Stimulated activated CD8-positive, alpha-beta memory T cell treated with anti-CD3 and anti-CD28 coated beads, Interleukin-4, amount 100 ng/mL, for 1 hour (primary cell): Measurements from ENCODE around the gene CNDP2.
"Not testable (repeated sequence)": the region's sequence is repeated elsewhere in the genome, so short reads cannot be mapped to it uniquely, and the experiment has no call there.

Experiments
- DNase-seq, 2 donors: peaks; one replicate each; pipeline ENCODE4 v3.0.0-alpha.2; 2020; ENCODE audit warnings: low read depth in 2 of 2, low spot score in 1 of 2

Gene CNDP2

DNA sequence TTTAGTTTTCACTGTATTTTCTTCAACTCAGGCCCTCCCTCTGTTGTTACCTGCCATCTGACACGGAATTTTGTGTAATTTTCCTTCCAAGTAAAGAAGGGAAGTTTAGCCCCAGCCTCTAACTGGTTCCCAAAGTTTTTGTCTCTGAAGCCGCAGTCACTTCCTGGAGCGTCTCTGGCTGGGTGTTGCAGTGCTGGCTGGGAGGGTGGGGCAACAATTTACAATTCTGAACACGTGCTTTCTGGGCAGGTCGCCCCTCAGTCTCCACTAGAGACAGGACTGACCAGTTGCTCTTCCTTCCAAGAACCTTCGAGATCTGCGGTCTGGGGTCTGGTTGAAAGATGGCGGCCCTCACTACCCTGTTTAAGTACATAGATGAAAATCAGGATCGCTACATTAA is 3.5 kb downstream of the CNDP2 start:
- no peak for DNase-seq

DNA sequence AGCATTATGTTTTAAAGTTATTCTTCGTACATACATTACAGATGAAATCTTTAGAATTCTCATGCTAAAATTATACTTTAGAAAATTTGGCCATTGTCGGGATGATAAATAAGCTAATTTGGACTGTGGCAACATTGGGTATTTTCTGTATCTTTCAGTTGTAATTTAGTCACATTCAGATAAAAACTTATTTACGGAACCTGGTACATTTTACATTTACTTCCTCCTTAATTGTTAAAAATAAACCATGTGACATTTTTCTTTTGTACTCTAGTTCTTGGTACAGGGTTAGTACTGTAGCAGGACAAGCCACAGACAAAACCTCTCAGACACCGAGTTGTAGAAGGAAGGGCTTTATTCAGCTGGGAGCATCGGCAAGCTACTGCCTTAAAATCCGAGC is 4.2 kb downstream of the CNDP2 start:
- DNase-seq, result no peak

DNA sequence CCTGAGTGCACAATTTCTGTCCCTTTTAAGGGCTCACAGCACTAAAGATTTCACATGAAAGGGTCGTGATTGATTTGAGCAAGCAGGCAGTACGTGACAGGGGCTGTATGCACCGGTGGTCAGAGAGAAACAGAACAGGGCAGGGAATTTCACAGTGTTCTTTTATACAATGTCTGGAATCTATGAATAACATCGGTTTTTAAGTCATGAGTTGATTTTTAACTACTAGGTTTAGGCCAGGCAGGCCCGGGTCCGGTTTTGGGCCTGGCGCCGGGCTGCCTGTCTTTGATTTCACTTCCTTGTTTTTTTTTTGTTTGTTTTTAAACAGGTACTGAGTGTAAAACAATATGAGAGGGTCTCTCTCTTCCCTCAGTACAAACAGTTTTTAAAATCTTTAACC is 4.6 kb downstream of the CNDP2 start:
- DNase-seq, result not testable (repeated sequence)

DNA sequence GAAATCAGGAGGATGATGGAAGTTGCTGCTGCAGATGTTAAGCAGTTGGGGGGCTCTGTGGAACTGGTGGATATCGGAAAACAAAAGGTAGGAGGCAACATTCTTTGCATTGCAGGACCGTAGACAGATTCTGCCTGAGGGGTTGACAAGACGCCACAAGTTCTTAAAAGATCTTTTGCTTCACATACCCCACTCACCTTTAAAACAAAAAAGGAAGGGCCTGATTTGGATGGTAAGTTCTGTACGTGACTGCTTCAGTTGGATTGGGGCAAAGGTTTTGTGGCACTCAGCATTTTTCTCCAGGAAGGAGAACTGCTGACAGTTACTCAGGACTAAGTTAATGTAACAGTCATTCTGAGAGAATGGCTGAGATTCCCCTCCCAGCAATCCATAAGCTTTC is 5.2 kb downstream of the CNDP2 start:
- no peak for DNase-seq

DNA sequence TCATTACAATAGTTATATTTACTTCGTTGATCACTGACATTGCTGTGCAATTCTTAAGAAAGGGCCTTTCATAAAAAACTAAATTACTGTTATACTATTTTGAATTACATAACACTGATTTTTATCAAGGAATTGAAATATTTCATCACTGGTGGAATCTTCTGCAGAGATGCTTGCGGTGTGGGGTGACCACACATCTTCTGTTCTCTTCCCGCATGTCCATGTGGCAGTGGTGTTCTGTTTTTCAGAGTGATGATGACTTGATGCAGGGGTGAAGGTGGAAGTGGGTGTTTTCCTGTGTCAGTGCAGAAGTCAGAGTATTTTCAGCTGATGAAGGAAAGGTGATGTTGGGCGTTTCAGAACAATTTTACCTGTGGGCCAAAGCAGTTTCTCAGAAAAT is 7.0 kb downstream of the CNDP2 start:
- DNase-seq, result no peak

DNA sequence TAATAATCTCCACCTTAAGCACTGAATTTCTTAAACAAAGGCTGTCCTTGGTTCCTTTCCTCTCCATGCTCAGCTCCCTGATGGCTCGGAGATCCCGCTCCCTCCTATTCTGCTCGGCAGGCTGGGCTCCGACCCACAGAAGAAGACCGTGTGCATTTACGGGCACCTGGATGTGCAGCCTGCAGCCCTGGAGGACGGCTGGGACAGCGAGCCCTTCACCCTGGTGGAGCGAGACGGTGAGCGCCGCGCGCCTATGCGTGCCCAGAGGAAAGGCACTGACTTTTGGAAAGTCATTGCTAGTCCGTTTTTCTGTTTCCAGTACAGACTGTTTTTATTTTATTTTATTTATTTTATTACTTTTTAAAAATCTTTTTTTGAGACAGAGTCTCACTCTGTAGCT is 9.6 kb downstream of the CNDP2 start:
- no peak for DNase-seq

DNA sequence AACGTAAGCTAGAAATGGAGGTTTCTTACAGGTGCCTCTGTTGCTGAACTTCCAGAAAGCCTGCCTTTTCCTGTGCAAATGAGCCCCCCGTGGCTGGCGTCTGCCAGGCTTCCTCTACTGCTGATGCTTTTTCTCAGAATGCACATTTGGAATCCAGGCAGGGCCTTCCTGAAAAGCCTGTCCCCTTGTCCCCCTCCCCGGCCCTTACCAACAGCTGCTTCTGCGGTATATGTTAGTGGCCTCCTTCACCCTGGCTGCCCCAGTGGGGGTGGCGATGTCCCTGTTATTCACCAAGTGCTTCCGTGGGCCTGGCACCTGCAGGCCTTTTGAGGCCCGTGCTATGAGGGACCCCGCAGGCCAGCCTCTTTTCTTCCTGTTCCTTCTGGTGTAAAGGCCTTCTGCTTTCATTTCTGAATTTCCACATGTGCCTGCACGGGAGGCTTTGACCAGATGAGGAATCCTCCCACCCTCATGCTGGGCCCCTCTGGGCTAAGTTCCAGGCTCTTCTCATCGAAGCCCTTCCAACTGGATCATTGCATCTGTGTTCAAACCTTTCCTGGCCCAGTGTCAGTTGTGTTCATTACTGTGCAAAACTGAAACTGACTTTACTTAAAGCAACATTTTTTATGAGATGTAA is 10.4 kb downstream of the CNDP2 start:
- DNase-seq, result no peak

DNA sequence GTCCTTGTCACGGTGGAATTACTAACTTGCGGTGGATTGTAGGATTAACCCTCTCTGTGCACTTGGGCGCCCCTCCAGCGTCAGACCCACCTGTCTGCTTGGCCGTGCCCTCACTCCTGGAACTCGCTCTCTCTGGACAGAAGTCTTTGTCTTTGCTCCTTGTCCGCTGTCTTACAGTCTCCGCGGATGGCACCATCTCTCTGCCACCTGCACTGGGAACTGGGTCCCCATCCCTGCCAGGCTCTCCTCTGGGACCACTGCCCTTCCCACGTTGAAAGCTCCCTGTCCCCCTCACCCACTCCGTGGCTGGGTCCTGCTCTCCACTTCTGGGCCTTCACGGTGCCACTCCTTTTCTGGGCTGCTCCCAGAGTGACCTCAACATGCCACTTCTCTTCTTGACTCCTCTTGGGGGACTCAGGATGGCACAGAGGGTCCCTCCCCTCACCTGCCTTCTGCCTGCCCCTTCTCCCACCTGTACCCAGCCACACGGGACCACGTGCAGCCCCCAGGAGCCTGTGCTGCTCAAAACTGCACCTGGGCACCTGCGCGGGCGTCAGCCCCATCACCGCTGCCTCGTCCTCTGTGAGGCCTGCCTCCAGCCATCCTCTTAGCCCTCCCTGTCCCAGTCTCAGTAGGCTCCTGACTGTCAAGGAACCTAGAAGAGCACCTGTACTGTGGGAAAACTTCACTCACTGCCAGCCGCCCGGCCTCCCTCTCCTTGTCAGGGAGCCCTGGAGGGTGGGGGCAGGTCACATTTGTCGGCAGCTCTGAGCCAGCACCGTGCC is 11.1 kb downstream of the CNDP2 start:
- DNase-seq, result no peak

DNA sequence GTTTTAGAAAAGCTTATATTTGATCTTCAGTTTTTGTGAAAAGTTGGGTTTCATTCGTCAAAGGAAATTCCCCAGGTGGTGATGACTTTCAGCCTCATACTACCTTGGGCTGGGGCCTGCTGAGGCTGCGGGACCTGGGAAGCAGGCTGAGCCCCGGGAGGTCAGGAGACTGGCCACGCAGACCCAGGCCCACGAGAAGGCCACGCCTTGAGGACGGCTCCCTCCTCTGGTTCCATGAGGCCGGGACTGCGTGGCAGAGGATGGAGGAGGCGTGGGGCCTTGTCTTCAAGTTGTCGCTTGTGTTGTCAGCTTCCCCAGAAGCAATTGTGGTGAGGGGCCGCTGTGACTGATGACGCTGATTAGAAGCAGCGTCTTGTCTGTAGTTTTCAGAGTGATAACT is 11.8 kb downstream of the CNDP2 start:
- DNase-seq, result no peak

DNA sequence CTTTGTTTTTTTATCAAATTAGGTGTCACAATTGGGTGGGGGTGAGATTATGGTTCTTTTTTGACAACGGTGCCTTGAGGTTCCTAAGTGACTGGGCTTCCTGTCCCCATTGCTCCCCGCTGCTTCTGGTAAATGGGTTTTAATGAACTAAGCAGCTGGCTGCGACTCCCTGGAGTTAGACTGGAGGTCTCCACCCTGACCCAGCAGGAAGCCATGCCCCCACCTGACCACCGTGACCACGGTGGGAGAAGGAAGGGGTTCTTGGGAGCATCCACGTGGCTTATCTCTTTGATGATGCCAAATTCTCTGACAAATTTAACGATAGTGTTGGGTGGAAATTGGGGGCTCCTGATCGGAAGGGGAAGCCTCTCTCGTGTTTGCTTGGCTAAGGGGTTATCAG is 12.2 kb downstream of the CNDP2 start:
- no peak for DNase-seq

DNA sequence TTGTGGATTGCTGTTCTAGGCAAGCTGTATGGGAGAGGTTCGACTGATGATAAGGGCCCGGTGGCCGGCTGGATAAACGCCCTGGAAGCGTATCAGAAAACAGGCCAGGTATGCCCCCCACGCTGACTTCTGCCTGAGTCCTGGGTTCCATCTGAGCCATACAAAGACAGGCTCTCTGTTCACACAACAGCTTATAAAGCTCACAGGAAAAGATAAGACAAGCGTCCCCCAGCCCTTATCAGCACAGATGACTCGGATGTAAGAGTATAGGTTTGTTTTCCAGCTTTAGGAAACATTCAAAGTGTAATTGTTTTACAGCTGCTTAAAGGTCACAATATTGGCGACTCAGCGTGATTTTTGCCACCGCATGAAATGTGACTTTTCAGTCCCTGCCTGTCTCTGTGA is 12.7 kb downstream of the CNDP2 start:
- DNase-seq, result no peak

DNA sequence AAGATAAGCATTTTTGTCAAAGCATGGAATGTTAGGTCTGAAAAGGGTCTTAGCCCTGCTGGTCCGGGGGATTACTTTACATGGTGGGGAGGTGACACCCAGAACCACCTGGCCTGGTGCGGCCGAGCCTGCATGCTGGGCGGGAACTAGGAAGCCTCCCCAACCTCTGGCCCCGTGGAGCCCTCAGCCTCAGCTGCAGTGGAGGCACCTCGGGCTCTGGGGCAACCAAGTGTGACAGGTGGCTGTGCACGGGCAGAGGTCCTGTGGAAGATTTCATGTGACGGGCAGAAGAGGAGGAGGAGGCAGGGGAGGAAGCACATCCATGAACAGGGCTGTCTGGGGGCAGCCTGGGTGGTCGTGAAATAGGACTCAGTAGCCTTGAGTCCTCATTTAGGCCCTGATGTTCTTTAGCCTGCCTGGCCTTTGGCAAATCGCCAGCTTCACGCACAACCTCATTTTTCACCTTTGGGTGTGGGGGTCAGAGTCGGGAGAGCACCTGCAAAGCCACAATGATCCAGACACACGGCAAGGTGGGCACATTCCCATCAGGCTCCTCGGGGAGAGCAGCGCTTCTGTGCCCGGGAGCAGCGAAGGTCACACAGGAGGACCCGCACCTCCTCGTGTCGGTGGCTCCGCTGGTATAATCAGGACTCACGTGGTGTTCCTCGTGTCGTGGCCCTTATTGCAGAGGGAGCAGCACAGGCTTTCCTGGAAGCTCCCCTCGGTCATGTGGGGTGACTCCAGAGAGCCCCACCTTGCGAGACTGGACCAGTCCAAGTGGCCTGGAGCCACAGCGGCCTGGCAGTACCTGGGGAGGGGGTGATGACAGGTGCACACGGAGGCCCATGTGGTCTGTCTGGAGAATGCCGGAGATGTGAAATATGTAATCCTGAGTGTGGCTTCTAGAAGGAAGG is 13.9 kb downstream of the CNDP2 start:
- DNase-seq, result no peak

DNA sequence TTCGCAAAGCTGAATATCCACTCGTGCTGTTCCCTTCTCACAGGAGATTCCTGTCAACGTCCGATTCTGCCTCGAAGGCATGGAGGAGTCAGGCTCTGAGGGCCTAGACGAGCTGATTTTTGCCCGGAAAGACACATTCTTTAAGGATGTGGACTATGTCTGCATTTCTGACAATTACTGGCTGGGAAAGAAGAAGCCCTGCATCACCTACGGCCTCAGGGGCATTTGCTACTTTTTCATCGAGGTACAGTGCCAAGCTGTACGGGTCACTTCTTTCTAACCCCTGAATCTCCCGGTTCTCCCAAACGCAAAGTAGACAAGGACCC is 14.6 kb downstream of the CNDP2 start:
- no peak for DNase-seq

DNA sequence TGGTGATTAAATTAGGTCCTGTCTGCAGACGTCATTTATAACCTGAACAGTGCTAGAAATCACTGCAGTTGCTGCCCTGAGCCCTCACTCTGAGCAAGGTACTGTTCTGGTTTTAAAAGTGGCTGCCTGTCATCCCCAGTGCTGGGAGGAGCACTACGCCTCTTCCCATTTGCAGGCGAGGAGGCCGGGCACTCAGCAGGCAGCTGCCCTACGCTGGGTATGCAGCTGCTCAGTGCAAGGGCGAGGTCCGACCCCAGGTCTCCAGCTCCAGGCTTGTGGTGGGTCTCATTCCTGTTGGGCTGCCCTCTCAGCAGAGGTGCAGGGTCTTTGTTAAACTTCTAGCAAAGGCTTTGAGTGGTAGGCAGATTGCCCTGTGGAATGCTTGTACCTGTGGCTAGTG is 15.7 kb downstream of the CNDP2 start:
- no peak for DNase-seq

DNA sequence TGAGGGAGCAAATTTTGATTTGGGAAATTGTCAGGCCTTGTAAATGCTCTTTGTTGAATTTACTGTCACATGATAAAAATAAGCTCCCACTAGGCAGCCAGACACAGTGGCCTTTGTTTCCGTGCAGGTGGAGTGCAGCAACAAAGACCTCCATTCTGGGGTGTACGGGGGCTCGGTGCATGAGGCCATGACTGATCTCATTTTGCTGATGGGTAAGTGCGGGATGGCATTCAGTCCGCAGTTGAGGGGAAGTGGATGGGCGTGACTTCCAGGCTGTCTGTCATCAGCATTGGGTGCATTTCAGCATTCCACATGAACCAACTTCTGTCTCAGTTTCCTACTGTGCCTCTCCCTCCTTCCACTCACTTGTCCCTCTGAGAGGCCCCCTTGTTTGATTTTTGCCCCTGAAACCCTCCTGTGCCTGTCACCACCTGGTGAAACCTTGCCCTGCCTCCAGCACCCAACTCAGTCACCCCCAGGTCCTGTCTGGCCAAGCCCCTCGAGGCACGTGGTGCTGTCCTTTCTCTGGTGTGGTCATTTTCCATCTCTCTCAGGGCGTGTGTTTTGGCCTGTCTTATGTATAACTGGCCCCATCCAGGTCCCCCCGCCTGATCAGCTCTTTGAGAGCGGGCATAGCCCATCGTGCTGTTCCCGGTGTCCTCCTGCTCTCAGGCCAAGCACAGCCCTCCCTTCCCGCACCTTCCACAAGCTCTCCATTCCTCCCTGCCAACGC is 16.3 kb downstream of the CNDP2 start:
- DNase-seq, result no peak

DNA sequence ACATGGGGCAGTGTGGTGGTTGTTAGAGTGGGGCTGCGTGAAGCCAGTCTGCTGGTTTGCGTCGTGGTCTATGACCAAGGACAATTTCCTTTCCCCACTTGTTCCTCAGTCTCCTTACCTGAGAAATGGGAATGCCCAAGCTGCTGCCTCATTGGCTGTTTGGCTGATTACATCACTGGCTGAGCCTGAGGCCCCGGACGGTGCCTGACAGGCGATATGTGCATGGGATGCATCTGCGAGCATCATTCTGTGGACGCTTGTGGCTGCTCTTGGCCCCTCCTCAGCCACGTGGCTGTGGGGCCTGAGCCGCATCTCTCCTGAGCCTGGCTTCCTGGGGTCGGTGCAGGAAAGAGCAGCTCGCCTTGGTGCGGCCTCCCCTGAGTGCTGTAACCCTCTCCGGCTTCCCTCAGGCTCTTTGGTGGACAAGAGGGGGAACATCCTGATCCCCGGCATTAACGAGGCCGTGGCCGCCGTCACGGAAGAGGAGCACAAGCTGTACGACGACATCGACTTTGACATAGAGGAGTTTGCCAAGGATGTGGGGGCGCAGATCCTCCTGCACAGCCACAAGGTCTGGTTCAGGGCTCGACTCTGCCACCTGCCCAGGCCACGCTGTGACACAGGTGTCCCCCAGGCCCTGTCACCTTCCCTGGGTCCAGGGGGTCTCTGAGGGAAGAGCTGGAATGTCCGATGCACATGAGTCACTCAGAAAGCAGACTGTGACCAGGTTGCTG is 17.2 kb downstream of the CNDP2 start:
- DNase-seq, result no peak

DNA sequence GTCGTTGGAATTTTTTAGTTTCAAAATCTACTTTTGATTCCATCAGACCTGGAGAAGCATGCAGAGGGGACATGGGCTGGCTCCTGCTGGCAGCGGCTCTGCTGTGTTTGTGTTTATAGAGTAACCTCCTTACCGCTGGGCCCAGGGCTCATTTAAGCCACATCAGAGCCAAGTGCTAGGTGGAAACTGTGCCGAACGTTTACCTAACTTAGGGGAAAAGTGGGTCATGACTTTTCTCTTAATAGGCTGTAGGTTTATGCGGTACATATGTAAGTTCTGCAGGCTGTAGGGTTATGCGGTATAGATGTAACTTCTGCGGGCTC is 17.7 kb downstream of the CNDP2 start:
- no peak for DNase-seq

DNA sequence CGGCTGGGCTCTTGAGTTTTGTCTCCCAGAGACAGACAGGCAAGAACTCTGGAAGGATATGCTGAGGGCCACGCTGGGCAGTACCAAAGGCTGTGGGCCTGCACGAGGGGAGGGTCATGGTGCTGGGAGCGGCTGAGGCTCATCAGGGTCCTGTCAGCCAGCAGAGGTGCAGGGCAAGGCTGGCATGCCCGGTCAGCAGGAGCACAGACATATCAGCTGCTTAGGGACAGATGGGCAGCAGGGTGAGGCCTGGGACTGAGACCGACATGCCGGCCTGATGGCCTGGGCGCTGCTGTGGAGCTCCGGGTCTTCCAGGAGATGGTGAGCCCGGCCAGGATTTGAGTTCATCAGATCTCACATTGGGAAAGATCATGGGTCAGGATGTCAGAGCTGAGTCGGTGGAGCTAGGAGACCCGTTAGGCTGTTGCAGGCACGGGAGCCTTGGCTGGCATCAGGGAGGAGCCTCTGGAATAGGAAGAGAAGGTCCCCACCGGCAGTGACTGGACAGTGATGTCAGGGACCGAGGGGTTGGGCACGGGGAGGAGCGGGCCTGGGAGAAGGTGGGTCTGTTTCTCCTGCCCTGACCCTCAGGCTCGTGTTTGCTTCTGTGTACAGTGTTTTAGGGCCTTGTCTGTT is 18.8 kb downstream of the CNDP2 start:
- no peak for DNase-seq

DNA sequence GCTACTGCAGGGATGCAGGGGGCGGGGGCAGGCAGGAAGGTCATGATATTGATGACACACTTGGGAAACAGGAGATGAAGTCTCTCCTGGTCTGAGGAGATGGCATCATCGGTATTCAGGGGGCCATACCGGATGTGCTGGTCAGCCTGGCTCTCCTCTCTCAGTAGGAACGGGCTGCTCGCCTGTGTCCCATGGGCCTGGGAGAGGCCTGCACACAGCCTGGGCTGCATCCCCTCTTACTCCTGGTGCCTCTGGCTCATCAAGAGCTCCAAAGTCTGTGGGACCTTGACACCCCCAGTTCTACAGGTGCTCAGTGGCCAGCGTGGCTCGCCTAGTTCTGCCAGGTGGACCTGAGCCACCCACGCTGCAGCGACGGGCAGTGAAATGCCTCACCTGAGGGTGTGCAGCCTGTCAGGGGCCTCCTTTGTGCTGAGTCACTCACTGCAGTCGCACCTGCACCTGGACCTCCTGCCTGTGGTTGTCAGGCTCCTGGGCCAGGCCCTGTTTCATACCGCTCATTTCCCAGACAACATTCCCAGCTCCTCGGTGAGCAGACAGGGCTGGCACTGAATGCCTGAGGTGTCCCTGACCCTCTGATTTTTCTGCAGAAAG is 19.6 kb downstream of the CNDP2 start:
- no peak for DNase-seq
